A549 (cell line): ENCODE results near the gene OPALIN. TPM values are rescaled to one million over a fixed set of nuclear protein-coding genes. Genes with fewer than 3 reads are reported as not detected.

Experiments
- ATAC-seq, 2 experiments: fragments of 200-7000 bp in 1 of 2; fragments of >200 bp in 1 of 2; cut with Nextera tagmentation in 1 of 2; cut with Tn5 transposase in 1 of 2; 3 replicates each; pipeline versions ENCODE4 v1.8.0 to v1.9.1; 2018 to 2020; ENCODE audit warnings: mild to moderate bottlenecking in 1 of 2, moderate library complexity in 1 of 2
- CTCF ChIA-PET: fragments of 300-600 bp; sonication (Branson Sonifier 250); formaldehyde crosslinking; extraction: SDS; loops from one replicate; lab custom pipeline; 2021; ENCODE audit warnings: antibody characterized with exemption, inconsistent platforms; lab: Yijun Ruan, JAX
- POLR2A ChIA-PET: fragments of 350-600 bp; formaldehyde crosslinking; extraction: SDS; loops from one replicate; lab custom pipeline; 2021; ENCODE audit warnings: antibody characterized with exemption, inconsistent platforms; lab: Yijun Ruan, JAX
- DNase-seq, 2 experiments: peaks; one replicate each; pipeline versions ENCODE4 v3.0.0 to v3.0.0-alpha.2; 2011 to 2016; ENCODE audit warnings: low read depth in 1 of 2, low spot score in 1 of 2
- FAIRE-seq: peaks from 2 replicates; lab custom pipeline; 2011; peaks lifted over from hg19 to GRCh38; lab: Jason Lieb, UNC
- H3K27ac ChIP-seq, 2 experiments: fragments of >200 bp; sonication (Bioruptor Twin); formaldehyde crosslinking; 3 replicates each; pipeline ENCODE4 v1.5.1; 2016 to 2017
- H3K4me1 ChIP-seq: fragments of >200 bp; sonication (Bioruptor Twin); formaldehyde crosslinking; 3 replicates; pipeline ENCODE4 v1.6.1; 2016
- H3K4me2 ChIP-seq: fragments of >200 bp; sonication (Bioruptor Twin); formaldehyde crosslinking; 3 replicates; pipeline ENCODE4 v1.6.1; 2016
- H3K4me3 ChIP-seq: fragments of >200 bp; sonication (Bioruptor Twin); formaldehyde crosslinking; 3 replicates; pipeline ENCODE4 v1.5.1; 2016
- H3K9me3 ChIP-seq: fragments of >200 bp; sonication (Bioruptor Twin); formaldehyde crosslinking; 3 replicates; pipeline ENCODE4 v1.6.1; 2016
- CEBPB ChIP-seq, 2 experiments: fragments of >200 bp in 1 of 2; sonication (Bioruptor Twin) in 1 of 2; formaldehyde crosslinking in 1 of 2; IDR thresholded peaks; 2 replicates each; pipeline ENCODE4 v1.6.1; 2012 to 2016
- CHD2 ChIP-seq: fragments of 150-350 bp; IDR thresholded peaks from 2 replicates; pipeline ENCODE4 v1.6.1; 2014; ENCODE audit warnings: low read length; ENCODE audit not compliant: partially characterized antibody
- E2F6 ChIP-seq: IDR thresholded peaks from 2 replicates; pipeline ENCODE4 v1.6.1; 2012; ENCODE audit warnings: low read depth, borderline replicate concordance
- ELK1 ChIP-seq: fragments of 150-350 bp; IDR thresholded peaks from 2 replicates; pipeline ENCODE4 v1.6.1; 2014; ENCODE audit warnings: low read depth, mild to moderate bottlenecking, low read length
- ESRRA ChIP-seq: fragments of 150-350 bp; IDR thresholded peaks from 2 replicates; pipeline ENCODE4 v1.6.1; 2014; ENCODE audit warnings: mild to moderate bottlenecking, low read length, borderline replicate concordance
- FOSL2 ChIP-seq, 2 experiments: fragments of 450-650 bp in 1 of 2; fragments of >200 bp in 1 of 2; sonication (Bioruptor Twin) in 1 of 2; formaldehyde crosslinking; IDR thresholded peaks; 2 replicates each; pipeline versions ENCODE4 v1.5.0 to v1.6.1; 2016 to 2020; ENCODE audit warnings: mild to moderate bottlenecking in 1 of 2, moderate library complexity in 1 of 2
- HES2 ChIP-seq: fragments of >200 bp; sonication (Bioruptor Twin); formaldehyde crosslinking; IDR thresholded peaks from 2 replicates; pipeline ENCODE4 v1.6.1; 2016
- HEYL ChIP-seq: fragments of 250-450 bp; sonication (Bioruptor Pico); IDR thresholded peaks from 2 replicates; pipeline ENCODE4 v1.8.0; 2021; ENCODE audit warnings: mild to moderate bottlenecking, moderate library complexity
- HOXB5 ChIP-seq: fragments of 250-450 bp; sonication (Bioruptor Pico); IDR thresholded peaks from 2 replicates; pipeline ENCODE4 v1.5.0; 2020; ENCODE audit warnings: mild to moderate bottlenecking, moderate library complexity
- JUNB ChIP-seq: fragments of >200 bp; sonication (Bioruptor Twin); formaldehyde crosslinking; IDR thresholded peaks from 2 replicates; pipeline ENCODE4 v1.6.1; 2016
- MAFK ChIP-seq: fragments of 450-650 bp; IDR thresholded peaks from 2 replicates; pipeline ENCODE4 v1.6.1; 2014; ENCODE audit not compliant: partially characterized antibody
- MAZ ChIP-seq: fragments of 150-350 bp; IDR thresholded peaks from 2 replicates; pipeline ENCODE4 v1.6.1; 2014; ENCODE audit warnings: antibody characterized with exemption, low read depth, low read length, borderline replicate concordance
- MYC ChIP-seq: IDR thresholded peaks from 2 replicates; pipeline ENCODE4 v1.6.1; 2012; ENCODE audit warnings: mild to moderate bottlenecking, inconsistent platforms, low read length, improper control_type of control experiment, borderline replicate concordance
- NPAS2 ChIP-seq: fragments of 250-450 bp; sonication (Bioruptor Pico); IDR thresholded peaks from 2 replicates; pipeline ENCODE4 v1.8.0; 2022; ENCODE audit warnings: mild to moderate bottlenecking, moderate library complexity, borderline replicate concordance
- PHF8 ChIP-seq: fragments of 200-600 bp; sonication (generic); IDR thresholded peaks from 2 replicates; pipeline ENCODE4 v1.6.1; 2016; ENCODE audit warnings: low read depth, mild to moderate bottlenecking, antibody characterized with exemption, moderate library complexity, borderline replicate concordance
- RARB ChIP-seq: fragments of 250-450 bp; sonication (Bioruptor Pico); IDR thresholded peaks from 2 replicates; pipeline ENCODE4 v1.8.0; 2021; ENCODE audit warnings: mild to moderate bottlenecking, moderate library complexity
- RFX5 ChIP-seq: fragments of 450-650 bp; IDR thresholded peaks from 2 replicates; pipeline ENCODE4 v1.7.1; 2014; ENCODE audit warnings: antibody characterized with exemption, mild to moderate bottlenecking, moderate library complexity
- RNF2 ChIP-seq: fragments of 200-600 bp; sonication (generic); IDR thresholded peaks from 2 replicates; pipeline ENCODE4 v1.6.1; 2016; ENCODE audit warnings: low read depth, mild to moderate bottlenecking, antibody characterized with exemption, moderate library complexity, borderline replicate concordance
- SMC3 ChIP-seq: fragments of >200 bp; sonication (Bioruptor Twin); formaldehyde crosslinking; IDR thresholded peaks from 3 replicates; pipeline ENCODE4 v1.6.1; 2018; ENCODE audit warnings: inconsistent platforms
- ZC3H11A ChIP-seq: fragments of 450-650 bp; IDR thresholded peaks from 2 replicates; pipeline ENCODE4 v1.6.1; 2014; ENCODE audit warnings: antibody characterized with exemption, mild to moderate bottlenecking
- WGBS: methylation state at CpG from one replicate; pipeline ENCODE4 v1.1.6; 2017; ENCODE audit errors: missing lambda C conversion rate; 5-methylcytosine and 5-hydroxymethylcytosine counted together
- polyA plus RNA-seq, 4 experiments: library from polyadenylated mRNA; depleted of rRNA in 3 of 4; stranded (reverse); fragments of >200 nt; fragmentation: RNase III in 1 of 4; extraction: RNeasy Plus Mini Kit Qiagen cat#74134 plus additional on column Dnase treatment in 1 of 4; gene quantifications; 2 replicates in 3 of 4; 3 replicates in 1 of 4; pipeline ENCODE4 v1.2.3, GENCODE V29; 2011 to 2017
- TF ChIP-seq, protein P1 (sequence below): fragments of 450-650 bp; IDR thresholded peaks from 2 replicates; pipeline ENCODE4 v1.6.1; 2014; ENCODE audit warnings: antibody characterized with exemption
- TF ChIP-seq, protein P2 (sequence below): fragments of 200-600 bp; sonication (generic); IDR thresholded peaks from 2 replicates; pipeline ENCODE4 v1.6.1; 2016; ENCODE audit warnings: antibody characterized with exemption, mild to moderate bottlenecking, moderate library complexity
- TF ChIP-seq, protein P3 (sequence below): fragments of >200 bp; sonication (Bioruptor Twin); formaldehyde crosslinking; IDR thresholded peaks from 3 replicates; pipeline ENCODE4 v1.5.1; 2016

OPALIN gene
- polyA plus RNA-seq, 2 of the 4 experiments (the other 2 are of a cell fraction): not detected

DNA sequence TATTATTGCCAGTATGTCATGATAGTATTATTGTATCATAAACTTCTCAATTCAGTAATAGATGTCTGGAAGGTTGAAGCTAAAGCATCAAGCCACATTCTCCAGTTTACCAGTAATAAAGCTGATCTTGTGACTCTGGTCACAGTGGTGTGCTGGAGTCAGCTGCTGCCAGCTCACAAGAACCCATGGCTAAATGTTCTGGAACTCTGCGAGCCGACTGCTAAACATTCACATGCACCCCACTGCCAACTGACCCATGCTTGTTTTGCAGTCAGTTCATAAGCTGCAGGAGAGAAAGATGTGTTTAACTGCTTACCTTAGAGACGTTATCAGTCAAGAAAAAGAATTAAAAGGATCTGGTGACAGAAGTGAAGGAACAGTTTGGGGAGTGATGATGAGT, 60.4 kb downstream of the OPALIN start:
- CTCF ChIA-PET: interaction anchor here (6.6 to 10.4 kb wide), 2 partner anchors 68 to 283 kb away, joined by 45 to 148 read pairs; no protein-coding TSS in a partner anchor

GRCh38 chr10:96297486-96297885, 61.3 kb downstream of the OPALIN start:
- whole genome bisulfite sequencing: 27% methylated on average over 2 of the region's 2 CpGs
- POLR2A ChIA-PET: no interaction called here
- no peak for ATAC-seq
- TF ChIP-seq ESRRA: no peak
- TF ChIP-seq, protein P1, sequence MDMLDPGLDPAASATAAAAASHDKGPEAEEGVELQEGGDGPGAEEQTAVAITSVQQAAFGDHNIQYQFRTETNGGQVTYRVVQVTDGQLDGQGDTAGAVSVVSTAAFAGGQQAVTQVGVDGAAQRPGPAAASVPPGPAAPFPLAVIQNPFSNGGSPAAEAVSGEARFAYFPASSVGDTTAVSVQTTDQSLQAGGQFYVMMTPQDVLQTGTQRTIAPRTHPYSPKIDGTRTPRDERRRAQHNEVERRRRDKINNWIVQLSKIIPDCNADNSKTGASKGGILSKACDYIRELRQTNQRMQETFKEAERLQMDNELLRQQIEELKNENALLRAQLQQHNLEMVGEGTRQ: no peak
- no peak for TF ChIP-seq MAZ
- TF ChIP-seq HEYL (CRISPR knock-in tag): no peak
- no peak for TF ChIP-seq JUNB
- no peak for TF ChIP-seq SMC3
- TF ChIP-seq HOXB5 (CRISPR knock-in tag): no peak
- no peak for TF ChIP-seq ZC3H11A
- TF ChIP-seq, protein P2, sequence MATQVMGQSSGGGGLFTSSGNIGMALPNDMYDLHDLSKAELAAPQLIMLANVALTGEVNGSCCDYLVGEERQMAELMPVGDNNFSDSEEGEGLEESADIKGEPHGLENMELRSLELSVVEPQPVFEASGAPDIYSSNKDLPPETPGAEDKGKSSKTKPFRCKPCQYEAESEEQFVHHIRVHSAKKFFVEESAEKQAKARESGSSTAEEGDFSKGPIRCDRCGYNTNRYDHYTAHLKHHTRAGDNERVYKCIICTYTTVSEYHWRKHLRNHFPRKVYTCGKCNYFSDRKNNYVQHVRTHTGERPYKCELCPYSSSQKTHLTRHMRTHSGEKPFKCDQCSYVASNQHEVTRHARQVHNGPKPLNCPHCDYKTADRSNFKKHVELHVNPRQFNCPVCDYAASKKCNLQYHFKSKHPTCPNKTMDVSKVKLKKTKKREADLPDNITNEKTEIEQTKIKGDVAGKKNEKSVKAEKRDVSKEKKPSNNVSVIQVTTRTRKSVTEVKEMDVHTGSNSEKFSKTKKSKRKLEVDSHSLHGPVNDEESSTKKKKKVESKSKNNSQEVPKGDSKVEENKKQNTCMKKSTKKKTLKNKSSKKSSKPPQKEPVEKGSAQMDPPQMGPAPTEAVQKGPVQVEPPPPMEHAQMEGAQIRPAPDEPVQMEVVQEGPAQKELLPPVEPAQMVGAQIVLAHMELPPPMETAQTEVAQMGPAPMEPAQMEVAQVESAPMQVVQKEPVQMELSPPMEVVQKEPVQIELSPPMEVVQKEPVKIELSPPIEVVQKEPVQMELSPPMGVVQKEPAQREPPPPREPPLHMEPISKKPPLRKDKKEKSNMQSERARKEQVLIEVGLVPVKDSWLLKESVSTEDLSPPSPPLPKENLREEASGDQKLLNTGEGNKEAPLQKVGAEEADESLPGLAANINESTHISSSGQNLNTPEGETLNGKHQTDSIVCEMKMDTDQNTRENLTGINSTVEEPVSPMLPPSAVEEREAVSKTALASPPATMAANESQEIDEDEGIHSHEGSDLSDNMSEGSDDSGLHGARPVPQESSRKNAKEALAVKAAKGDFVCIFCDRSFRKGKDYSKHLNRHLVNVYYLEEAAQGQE: no peak
- no peak for TF ChIP-seq CEBPB (IDR thresholded peaks at IDR 0.05)
- no peak for TF ChIP-seq FOSL2 (IDR thresholded peaks at IDR 0.05)
- no peak for TF ChIP-seq FOSL2 (CRISPR knock-in tag; IDR thresholded peaks at IDR 0.05)
- TF ChIP-seq CHD2: no peak
- TF ChIP-seq RARB: no peak
- TF ChIP-seq MAFK: no peak
- TF ChIP-seq, protein P3, sequence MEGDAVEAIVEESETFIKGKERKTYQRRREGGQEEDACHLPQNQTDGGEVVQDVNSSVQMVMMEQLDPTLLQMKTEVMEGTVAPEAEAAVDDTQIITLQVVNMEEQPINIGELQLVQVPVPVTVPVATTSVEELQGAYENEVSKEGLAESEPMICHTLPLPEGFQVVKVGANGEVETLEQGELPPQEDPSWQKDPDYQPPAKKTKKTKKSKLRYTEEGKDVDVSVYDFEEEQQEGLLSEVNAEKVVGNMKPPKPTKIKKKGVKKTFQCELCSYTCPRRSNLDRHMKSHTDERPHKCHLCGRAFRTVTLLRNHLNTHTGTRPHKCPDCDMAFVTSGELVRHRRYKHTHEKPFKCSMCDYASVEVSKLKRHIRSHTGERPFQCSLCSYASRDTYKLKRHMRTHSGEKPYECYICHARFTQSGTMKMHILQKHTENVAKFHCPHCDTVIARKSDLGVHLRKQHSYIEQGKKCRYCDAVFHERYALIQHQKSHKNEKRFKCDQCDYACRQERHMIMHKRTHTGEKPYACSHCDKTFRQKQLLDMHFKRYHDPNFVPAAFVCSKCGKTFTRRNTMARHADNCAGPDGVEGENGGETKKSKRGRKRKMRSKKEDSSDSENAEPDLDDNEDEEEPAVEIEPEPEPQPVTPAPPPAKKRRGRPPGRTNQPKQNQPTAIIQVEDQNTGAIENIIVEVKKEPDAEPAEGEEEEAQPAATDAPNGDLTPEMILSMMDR: no peak
- TF ChIP-seq RFX5: no peak
- TF ChIP-seq, all 56 proteins: peak for 0
- Histone ChIP-seq H3K9me3 (no peaks in the 10 kb centered on the region), H3K27ac (no peak overlapping the region), H3K4me2 (no peak overlapping the region), H3K4me3 (no peak overlapping the region), H3K4me1 (no peaks in the 10 kb centered on the region)
- FAIRE-seq (no peak), DNase-seq (no peak)
- CTCF ChIA-PET: interaction anchor here (6.6 to 10.4 kb wide), 2 partner anchors 67 to 282 kb away, joined by 45 to 148 read pairs; no protein-coding TSS in a partner anchor

More for the DNA sequence above, 60.4 kb downstream of the OPALIN start:
- Histone ChIP-seq H3K27ac (no peak overlapping the region), H3K4me1 (no peaks in the 10 kb centered on the region), H3K9me3 (no peaks in the 10 kb centered on the region), H3K4me3 (no peak overlapping the region), H3K4me2 (no peak overlapping the region)
- FAIRE-seq (no peak), DNase-seq (no peak), ATAC-seq (no peak)
- TF ChIP-seq NPAS2 (CRISPR knock-in tag): no peak
- TF ChIP-seq, protein P1: no peak
- TF ChIP-seq RNF2: no peak
- no peak for TF ChIP-seq HES2
- TF ChIP-seq PHF8: no peak
- no peak for TF ChIP-seq JUNB
- TF ChIP-seq E2F6: no peak
- TF ChIP-seq MYC: no peak
- TF ChIP-seq ELK1: no peak
- POLR2A ChIA-PET: no interaction called here
- WGBS: 59% methylated on average over 3 of the region's 3 CpGs
